Activated naive CD4-positive, alpha-beta T cell (primary cell): ENCODE results near the gene YTHDF1.
"Not testable (repeated sequence)": the region's sequence is repeated elsewhere in the genome, so short reads cannot be mapped to it uniquely, and the experiment has no call there.

ENCODE experiments used
- DNase-seq, 4 experiments: peaks; one replicate each; lab custom pipeline; 2025; lab: John Stamatoyannopoulos, UW

The YTHDF1 gene

DNA sequence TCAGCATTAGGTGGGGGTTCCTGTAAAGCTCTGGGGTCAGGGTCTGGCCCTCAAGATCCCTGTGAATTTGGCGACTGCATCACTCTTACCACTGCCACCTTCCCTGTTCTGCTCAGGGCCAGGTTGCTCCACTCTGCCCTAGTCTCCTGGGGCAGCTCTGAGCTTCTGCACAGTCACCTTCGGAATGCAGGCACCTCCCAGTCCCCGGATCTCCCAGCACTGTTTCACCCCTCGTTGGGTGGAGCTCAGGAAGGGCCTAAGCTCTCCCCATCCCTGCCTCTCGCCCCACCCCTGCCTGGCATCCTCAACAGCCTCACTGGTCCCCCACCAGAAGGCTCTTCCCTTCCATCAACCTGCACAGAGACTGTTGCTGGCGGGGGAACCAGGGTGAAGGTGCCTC, 46.2 kb downstream of the YTHDF1 start:
- no peak for DNase-seq

- DNase-seq: no peak
These were observed 47.1 kb downstream of the YTHDF1 start for GRCh38 chr20:63168861-63169260.

DNA sequence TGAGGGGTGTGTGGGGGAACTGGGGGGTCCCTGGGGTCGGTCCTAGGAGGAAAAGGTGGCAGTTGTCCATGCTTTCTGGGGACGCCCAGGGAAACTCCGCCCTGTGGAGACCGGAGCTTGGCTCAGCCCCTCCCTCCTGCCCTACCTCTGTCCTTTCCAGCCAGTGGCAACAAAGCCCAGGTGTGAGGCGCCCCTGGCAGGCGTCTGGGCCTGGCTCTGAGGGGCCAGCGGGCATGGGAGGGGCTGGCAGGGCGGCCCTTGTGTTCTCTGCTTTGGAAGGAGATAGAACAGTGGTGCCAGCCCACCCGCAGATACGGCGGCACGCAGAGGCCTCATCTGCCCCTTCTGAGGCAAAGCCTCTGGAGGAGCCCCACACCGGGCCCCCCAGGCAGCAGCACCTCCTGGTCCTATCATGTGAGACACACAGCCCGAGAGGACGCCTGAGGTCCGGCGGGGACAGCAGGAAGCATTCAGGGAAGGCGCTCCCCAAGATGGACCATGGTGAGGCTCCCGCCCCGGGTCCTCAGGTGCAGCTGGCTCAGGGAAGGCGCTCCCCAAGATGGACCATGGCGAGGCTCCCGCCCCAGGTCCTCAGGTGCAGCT, 47.9 kb downstream of the YTHDF1 start:
- no peak for DNase-seq

DNA sequence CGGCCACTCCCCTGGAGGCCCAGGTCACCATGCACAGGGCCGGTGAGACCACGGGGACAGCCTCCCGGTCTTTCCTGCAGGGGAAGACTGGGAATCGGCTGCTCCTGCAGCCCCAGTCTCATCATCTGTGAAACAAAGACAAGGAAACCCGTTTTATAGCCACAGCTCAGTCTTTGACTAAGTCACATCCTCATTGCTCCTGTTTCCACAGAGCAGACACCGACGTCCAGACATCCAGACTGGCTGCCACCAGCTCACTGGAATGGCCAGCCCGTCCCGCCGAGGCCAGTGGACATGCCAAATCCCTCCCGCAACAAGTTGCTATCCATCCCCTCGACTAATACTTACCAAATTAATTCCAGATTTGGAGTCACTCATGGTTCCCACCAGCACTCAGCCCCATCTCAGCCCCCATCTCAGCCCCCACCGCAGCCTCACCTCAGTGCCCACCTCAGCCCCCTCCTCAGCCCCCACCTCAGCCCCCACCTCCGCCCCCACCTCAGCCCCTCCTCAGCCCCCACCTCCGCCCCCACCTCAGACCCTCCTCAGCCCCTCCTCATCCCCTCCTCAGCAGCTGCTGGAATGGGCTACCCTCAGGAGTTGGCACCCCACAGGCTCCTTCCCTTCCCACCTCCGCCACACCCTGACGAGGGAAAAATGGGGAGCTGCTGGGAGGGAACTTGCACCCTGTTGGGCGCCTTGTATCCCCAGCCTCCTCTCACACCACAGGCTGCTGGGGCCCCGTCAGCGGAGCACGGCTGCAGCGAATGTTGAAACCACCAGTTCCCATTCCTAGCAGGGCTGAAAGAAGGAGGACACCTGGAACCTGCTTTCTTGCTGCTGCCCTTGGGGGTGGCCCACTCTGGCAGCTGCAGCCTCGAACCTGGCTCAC, 48.7 kb downstream of the YTHDF1 start:
- DNase-seq: no peak

DNA sequence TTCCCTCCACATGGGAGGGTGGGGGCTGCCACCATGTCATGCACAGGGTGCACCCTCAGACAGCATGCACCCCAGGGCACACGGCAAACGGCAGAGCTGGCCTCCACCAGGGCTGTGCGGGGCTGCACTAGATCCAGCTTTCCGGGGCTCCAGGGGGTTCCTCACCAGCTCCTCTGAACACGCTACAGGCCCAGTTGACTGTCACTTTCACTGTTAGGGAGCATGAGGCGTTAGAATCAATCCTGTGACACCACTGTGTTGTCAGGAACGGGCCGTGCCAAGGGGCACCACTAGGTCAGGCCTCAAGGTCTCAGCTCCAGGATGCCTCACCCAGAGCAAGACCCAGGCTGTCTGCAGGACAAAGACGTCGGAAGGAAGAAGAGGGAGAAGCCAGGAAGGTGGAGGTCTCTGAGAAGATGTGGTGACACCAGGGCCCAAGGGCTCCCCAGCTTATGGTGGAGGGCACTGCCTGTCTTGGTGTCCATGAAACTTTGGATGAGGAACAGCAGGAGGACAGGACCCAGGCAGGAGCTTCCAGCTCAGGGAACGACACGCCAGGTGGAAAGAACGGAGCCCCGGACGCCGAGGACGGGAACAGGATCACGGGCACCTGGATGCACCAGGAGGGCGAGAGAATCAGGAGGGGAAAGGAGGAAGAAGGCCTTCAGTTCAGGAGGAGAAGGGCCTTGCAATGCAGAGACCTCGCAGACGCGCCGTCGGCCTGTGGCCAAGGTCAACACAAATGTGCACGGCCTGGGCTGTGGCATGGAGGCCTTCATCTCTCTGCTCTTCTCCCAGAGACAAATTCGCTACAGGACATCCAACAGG, 49.5 kb downstream of the YTHDF1 start:
- DNase-seq: no peak

DNA sequence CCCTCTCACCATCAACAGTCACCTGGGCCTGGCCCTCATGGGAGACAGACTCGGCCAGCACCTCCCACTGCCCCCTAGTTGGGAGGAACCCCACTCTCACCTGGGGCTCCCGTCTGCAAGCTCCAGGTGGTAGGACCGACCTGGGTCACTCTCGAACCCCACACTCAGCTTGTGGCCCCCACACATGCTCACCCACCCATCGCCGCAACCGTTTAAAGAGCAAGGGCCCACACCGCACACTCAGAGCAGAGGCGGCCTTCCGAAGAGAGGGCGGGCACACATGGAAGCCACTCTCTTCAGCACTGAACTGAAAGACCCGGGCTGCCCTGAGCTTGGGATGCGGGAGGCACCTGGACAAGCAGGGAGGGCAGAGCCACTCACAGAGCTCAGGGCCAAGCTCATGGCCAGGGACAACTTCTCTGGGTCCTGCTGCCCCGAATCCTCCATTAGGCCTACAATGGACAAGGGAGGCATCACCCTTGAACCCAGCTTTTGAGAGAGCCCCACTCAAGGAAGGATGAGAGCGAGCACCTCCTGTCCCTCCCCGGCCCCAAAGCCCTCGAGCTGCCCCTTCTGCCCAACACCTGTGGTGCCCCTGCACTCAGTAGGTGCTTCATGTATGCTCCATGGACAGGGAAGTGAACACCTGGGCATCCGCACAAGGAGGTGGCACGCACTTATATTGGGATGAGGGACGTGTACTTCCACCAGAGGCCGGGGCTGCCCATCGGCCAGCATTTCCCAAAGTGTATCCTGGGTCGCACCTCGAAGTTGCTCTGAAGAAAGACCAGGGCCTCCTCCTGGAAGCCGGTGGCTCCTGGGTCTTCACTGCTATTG, 50.4 kb downstream of the YTHDF1 start:
- no peak for DNase-seq

- DNase-seq: no peak
These were observed 51.2 kb downstream of the YTHDF1 start for GRCh38 chr20:63164484-63165355.

DNA sequence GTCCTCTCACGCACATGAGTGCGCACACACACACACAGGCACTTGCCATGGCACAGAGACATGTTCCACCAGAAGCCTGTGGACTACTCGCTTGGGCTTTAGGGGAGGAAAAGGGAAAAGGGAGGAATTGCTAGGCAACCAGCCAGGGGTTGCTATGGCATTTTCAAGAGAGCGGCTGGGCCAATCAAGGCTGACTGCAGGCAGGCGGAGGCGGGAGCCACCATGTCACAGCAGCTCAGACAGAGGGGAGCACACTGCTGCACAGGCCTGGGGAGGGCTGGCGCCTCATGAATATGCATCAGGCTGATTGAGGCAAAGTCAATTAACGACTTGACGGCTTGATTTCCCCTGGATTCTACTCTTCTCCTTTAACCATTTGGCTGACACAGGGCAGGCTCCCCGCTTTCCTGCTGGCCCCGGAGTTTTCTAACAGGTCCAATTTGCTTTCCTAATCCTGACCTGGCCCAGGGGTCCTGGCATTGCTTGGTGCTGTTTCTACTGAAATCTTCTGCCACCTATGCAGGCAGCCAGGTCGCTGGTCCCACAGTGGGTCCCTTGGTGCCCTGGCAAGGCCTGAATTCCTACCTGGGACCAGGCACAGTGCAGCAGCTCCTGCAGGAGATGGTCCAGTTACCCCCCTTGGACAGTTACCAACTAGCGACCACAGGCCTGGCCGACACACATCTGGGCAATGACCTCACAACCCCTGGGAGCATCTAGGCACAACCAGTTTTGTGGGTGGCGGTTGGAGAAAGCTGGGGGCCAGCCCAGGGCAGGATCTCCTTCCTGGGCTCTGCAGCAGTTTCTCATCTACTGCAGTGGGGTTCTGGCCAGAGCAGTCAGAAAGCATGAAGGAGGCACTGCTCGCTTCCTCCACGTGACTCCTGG, 52.1 kb downstream of the YTHDF1 start:
- no peak for DNase-seq

- no peak for DNase-seq
These were observed 52.8 kb downstream of the YTHDF1 start for GRCh38 chr20:63163171-63163570.

- DNase-seq: no peak
These were observed 53.6 kb downstream of the YTHDF1 start for GRCh38 chr20:63162206-63162795.

GRCh38 chr20:63161176-63161651, 54.7 kb downstream of the YTHDF1 start:
- no peak for DNase-seq

DNA sequence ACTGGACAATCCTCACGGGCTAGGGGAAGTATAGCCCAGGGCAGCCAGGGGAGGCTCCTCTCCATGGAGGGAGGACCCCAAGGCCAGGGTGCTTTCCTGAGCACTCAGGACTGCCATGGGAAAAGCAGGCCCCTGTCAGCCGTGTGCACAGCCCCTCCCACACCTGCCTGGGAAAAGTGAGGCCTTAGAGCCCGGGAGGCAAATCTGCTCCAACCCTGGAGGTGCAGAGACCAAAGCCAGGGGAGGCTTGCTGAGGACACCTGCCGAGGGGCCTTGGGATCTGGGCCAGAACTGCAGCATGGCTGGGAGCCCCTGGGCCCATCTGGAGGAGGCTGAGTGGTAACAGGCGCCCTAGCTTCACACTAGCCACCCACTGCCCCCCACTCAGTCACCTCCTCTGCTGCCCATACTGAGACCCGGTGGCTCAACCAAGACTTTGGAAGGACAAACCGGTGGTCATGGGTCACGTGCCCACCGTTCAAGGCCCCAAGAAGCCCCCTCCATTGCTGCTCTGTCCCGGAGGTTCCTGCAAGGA, 55.2 kb downstream of the YTHDF1 start:
- DNase-seq: no peak

GRCh38 chr20:63159826-63160640, 55.9 kb downstream of the YTHDF1 start:
- no peak for DNase-seq

DNA sequence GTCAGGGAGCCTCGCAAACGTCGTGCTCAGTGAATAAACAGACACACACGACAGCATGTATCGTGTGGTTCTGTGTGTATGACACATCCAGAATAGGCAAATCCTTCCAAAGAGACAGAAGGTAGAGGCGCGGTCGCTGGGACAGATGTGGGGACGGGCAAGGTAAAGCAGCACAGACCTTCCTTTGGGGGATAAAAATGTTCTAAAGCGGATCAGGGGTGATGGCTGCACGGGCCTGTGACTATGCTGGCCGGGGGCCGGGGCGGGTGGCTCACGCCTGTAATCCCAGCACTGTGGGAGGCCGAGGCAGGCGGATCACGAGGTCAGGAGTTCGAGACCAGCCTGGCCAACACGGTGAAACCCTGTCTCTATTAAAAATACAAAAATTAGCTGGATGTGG, 56.7 kb downstream of the YTHDF1 start:
- not testable (repeated sequence) for DNase-seq

GRCh38 chr20:63158845-63159244, 57.1 kb downstream of the YTHDF1 start:
- DNase-seq: no peak

DNA sequence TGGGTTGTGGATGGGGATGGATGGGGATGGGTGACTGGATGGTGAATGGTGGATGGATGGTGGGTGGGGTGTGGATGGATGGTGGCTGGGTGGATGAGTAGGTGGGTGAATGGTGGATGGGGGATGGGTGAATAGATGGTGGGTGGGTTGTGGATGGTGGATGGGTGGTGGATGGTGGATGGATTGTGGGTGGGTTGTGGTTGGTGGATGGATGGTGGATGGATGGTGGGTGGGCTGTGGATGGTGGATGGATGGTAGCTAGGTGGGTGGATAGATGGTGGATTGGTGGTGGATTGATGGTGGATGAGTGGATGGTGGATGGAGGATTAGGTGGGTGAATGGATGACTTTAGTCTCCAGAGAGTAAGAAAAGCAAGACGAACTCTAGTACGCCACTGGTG, 57.6 kb downstream of the YTHDF1 start:
- DNase-seq: no peak

- not testable (repeated sequence) for DNase-seq
These were observed 58.5 kb downstream of the YTHDF1 start for GRCh38 chr20:63157431-63157830.

DNA sequence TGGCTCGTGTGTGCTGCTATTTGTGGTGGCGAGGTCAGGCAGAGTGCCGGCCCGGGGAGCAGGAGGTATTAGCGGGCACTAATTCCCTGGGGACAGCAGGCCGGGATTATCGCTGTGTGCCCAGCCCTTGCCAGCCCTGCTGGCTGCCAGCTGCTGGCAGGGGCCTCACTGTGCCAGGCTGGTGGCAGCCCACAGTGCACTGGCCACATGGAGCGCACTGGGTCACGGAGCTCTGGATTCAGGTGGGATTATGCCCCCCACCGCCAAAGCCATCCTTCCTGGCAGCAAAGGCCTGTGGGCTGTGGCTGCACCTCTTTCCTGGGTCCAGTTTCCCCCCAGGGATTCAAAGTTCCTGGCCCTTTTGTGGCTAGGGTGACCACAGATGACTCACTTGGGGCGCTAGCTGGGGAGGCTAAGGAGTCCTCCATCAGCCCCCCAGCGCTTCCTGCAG, 59.7 kb downstream of the YTHDF1 start:
- no peak for DNase-seq
